Astrocyte (in vitro differentiated cells and primary cell): ENCODE measurements around the gene MOV10L1. TPM values are rescaled to one million over a fixed set of nuclear protein-coding genes. Genes with fewer than 3 reads are reported as not detected.

Source experiments
- DNase-seq: peaks from one replicate; pipeline ENCODE4 v3.0.0-alpha.2; 2010; ENCODE audit warnings: low read depth
- FAIRE-seq: peaks from 2 replicates; lab custom pipeline; 2011; peaks lifted over from hg19 to GRCh38; lab: Jason Lieb, UNC
- H2AFZ ChIP-seq: 2 replicates; pipeline ENCODE4 v1.6.0; 2012; ENCODE audit warnings: low read depth, low read length, inconsistent platforms
- H3K27ac ChIP-seq: 2 replicates; pipeline ENCODE4 v1.5.1; 2011; ENCODE audit warnings: low read depth, low read length, inconsistent platforms
- H3K27me3 ChIP-seq: 2 replicates; pipeline ENCODE4 v1.6.0; 2011; ENCODE audit warnings: low read length, inconsistent platforms; ENCODE audit not compliant: insufficient read depth
- H3K36me3 ChIP-seq: 2 replicates; pipeline ENCODE4 v1.5.1; 2011; ENCODE audit warnings: low read length, inconsistent platforms; ENCODE audit not compliant: insufficient read depth
- H3K4me1 ChIP-seq: 2 replicates; pipeline ENCODE4 v1.5.1; 2011; ENCODE audit warnings: low read length, inconsistent platforms; ENCODE audit not compliant: insufficient read depth
- H3K4me2 ChIP-seq: 2 replicates; pipeline ENCODE4 v1.6.0; 2012; ENCODE audit warnings: low read length, inconsistent platforms
- H3K4me3 ChIP-seq: 2 replicates; pipeline ENCODE4 v1.5.1; 2011; ENCODE audit warnings: low read depth, mild to moderate bottlenecking, low read length, inconsistent platforms; ENCODE audit not compliant: insufficient read depth
- H3K79me2 ChIP-seq: 2 replicates; pipeline ENCODE4 v1.6.0; 2012; ENCODE audit warnings: mild to moderate bottlenecking, low read length, inconsistent platforms; ENCODE audit not compliant: insufficient read depth
- H3K9ac ChIP-seq: 2 replicates; pipeline ENCODE4 v1.6.0; 2012; ENCODE audit warnings: mild to moderate bottlenecking, low read length, inconsistent platforms
- H3K9me3 ChIP-seq: 2 replicates; pipeline ENCODE4 v1.5.1; 2012; ENCODE audit warnings: low read depth, mild to moderate bottlenecking, low read length, inconsistent platforms; ENCODE audit not compliant: insufficient read depth
- H4K20me1 ChIP-seq: 2 replicates; pipeline ENCODE4 v1.6.0; 2012; ENCODE audit warnings: low read length, inconsistent platforms; ENCODE audit not compliant: insufficient read depth
- H3K27ac Mint-ChIP-seq: one replicate; pipeline ENCODE4 v1.8.0; 2021; ENCODE audit warnings: mild to moderate bottlenecking, mixed read lengths; ENCODE audit not compliant: unreplicated experiment
- H3K27me3 Mint-ChIP-seq: one replicate; pipeline ENCODE4 v1.8.0; 2021; ENCODE audit warnings: low read depth, mixed read lengths; ENCODE audit not compliant: unreplicated experiment
- H3K36me3 Mint-ChIP-seq: one replicate; pipeline ENCODE4 v1.8.0; 2021; ENCODE audit warnings: low read depth, mixed read lengths; ENCODE audit not compliant: unreplicated experiment
- H3K4me1 Mint-ChIP-seq: one replicate; pipeline ENCODE4 v1.8.0; 2021; ENCODE audit warnings: low read depth, mixed read lengths; ENCODE audit not compliant: unreplicated experiment
- H3K4me3 Mint-ChIP-seq: one replicate; pipeline ENCODE4 v1.8.0; 2021; ENCODE audit warnings: mild to moderate bottlenecking, moderate library complexity, mixed read lengths; ENCODE audit not compliant: unreplicated experiment
- H3K9me3 Mint-ChIP-seq: one replicate; pipeline ENCODE4 v1.8.0; 2021; ENCODE audit warnings: mild to moderate bottlenecking, mixed read lengths; ENCODE audit not compliant: unreplicated experiment
- CTCF ChIP-seq: IDR thresholded peaks from 2 replicates; pipeline ENCODE4 v1.5.1; 2011; ENCODE audit warnings: low read depth, mild to moderate bottlenecking, inconsistent platforms, low read length, moderate library complexity; ENCODE audit not compliant: insufficient read depth
- EZH2 ChIP-seq: IDR thresholded peaks from 2 replicates; pipeline ENCODE4 v1.6.1; 2012; ENCODE audit warnings: mild to moderate bottlenecking, low read length, inconsistent platforms; ENCODE audit not compliant: insufficient read depth
- total RNA-seq: library from RNA; stranded (reverse); gene quantifications from 2 replicates; pipeline ENCODE4 v1.2.1, GENCODE V29; 2021

MOV10L1 gene
- total RNA-seq, 1 donor from 2014 or later = 0.61 TPM

DNA sequence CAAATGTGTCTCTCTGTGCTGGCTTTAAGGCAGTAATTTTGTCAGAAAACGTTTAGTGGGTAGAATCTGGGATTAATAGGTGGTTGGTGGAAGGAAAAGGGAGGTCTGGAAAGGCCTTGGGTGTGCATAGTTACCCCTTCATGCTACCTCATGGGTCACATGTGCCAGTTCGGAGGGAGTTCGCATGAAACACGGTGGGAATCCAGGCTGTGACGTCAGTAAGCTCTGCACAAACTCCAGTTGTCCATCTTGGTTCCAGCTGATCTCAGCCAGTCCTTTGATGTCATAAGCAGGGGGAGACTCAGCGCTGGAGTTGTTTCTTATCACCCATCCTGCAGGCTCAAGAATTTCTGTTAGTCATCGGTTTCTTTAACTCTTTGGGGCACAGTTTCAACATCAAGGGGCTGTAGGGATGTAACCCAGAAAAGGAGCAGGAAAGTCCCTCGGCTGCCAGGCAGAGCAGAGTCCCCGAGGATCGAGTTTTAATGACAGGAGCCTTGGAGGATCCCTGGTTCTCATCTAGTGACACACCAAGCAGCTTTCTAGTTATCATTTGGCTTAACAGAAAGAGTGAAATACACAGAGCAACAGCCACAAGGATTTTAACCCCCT, 28.9 kb downstream of the MOV10L1 start:
- H3K4me1 Mint-ChIP-seq = peaks cover 23% of the 10 kb centered on the region
- peak; percentile 99 for DNase-seq
- H3K9ac ChIP-seq = peak overlapping the region; percentile 41
- TF ChIP-seq EZH2 (no peak), CTCF (no peak)
- peak overlapping the region; percentile 90 for H3K27ac Mint-ChIP-seq
- H3K36me3 ChIP-seq = no peaks in the 10 kb centered on the region
- H3K4me3 ChIP-seq = no peak overlapping the region
- H3K27ac ChIP-seq = peak overlapping the region; percentile 37
- no peaks in the 10 kb centered on the region for H3K27me3 Mint-ChIP-seq
- H3K27me3 ChIP-seq = no peaks in the 10 kb centered on the region
- no peak overlapping the region for H2AFZ ChIP-seq
- H4K20me1 ChIP-seq = no peaks in the 10 kb centered on the region
- H3K9me3 Mint-ChIP-seq = peaks cover 17% of the 10 kb centered on the region
- peak overlapping the region; percentile 39 for H3K4me2 ChIP-seq
- H3K36me3 Mint-ChIP-seq = peaks cover 2% of the 10 kb centered on the region
- H3K4me1 ChIP-seq = peaks cover 41% of the 10 kb centered on the region
- peak; percentile 73 for FAIRE-seq
- H3K79me2 ChIP-seq = no peaks in the 10 kb centered on the region
- peaks cover 7% of the 10 kb centered on the region for H3K9me3 ChIP-seq
- peak overlapping the region; percentile 6 for H3K4me3 Mint-ChIP-seq

DNA sequence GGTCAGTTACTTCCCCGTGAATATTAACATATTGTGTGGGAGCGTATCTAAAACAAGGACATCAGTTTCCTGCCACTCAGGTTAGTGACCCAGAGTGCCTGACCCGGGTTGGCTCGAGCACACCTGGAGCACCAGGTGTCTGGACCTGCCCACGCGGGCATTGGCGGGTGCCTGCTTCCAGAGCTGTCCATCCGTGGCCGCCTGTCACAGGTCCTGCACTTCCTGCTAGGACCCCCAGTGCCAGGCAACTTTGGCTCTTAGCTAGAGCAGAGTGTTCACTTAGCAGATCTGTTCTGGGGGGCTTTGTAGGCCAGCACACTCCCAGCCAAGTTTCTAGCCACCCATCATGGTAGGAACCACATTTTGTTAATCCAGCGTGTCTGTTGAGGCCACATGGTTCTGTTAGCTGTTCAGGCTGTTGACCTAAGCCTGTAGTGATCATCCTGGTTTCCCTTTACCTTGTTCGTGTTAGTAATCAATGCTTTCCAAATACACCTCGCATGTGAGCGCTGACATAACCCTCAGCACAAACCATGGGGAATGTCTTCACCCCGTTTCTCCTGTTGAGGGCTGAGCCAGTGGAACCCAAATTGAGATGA, 29.5 kb downstream of the MOV10L1 start:
- TF ChIP-seq CTCF (no peak), EZH2 (no peak)
- Mint-ChIP-seq H3K27ac (peak overlapping the region; percentile 81), H3K9me3 (peaks cover 18% of the 10 kb centered on the region), H3K4me3 (no peak overlapping the region), H3K36me3 (peaks cover 2% of the 10 kb centered on the region), H3K4me1 (peaks cover 19% of the 10 kb centered on the region), H3K27me3 (no peaks in the 10 kb centered on the region)
- Histone ChIP-seq H3K4me2 (peak overlapping the region; percentile 39), H4K20me1 (no peaks in the 10 kb centered on the region), H3K27me3 (no peaks in the 10 kb centered on the region), H3K9ac (peak overlapping the region; percentile 3), H3K27ac (no peak overlapping the region), H3K4me3 (no peak overlapping the region), H3K9me3 (peaks cover 7% of the 10 kb centered on the region), H3K4me1 (peaks cover 39% of the 10 kb centered on the region), H3K36me3 (no peaks in the 10 kb centered on the region), H2AFZ (no peak overlapping the region), H3K79me2 (no peaks in the 10 kb centered on the region)
- FAIRE-seq (no peak), DNase-seq (no peak)

- H3K4me3 Mint-ChIP-seq = no peak overlapping the region
- TF ChIP-seq EZH2 (no peak), CTCF (no peak)
- no peaks in the 10 kb centered on the region for H3K36me3 ChIP-seq
- no peaks in the 10 kb centered on the region for H3K27me3 Mint-ChIP-seq
- peak; percentile 9 for FAIRE-seq
- peaks cover 34% of the 10 kb centered on the region for H3K4me1 ChIP-seq
- no peaks in the 10 kb centered on the region for H4K20me1 ChIP-seq
- H3K27ac ChIP-seq = no peak overlapping the region
- no peak overlapping the region for H3K4me3 ChIP-seq
- H3K4me2 ChIP-seq = peak overlapping the region; percentile 20
- H3K9me3 Mint-ChIP-seq = peaks cover 18% of the 10 kb centered on the region
- DNase-seq = peak; percentile 44
- H3K9ac ChIP-seq = no peak overlapping the region
- H3K27me3 ChIP-seq = no peaks in the 10 kb centered on the region
- peaks cover 2% of the 10 kb centered on the region for H3K36me3 Mint-ChIP-seq
- peaks cover 14% of the 10 kb centered on the region for H3K4me1 Mint-ChIP-seq
- H3K9me3 ChIP-seq = peaks cover 7% of the 10 kb centered on the region
- H3K27ac Mint-ChIP-seq = peak overlapping the region; percentile 81
- no peaks in the 10 kb centered on the region for H3K79me2 ChIP-seq
- no peak overlapping the region for H2AFZ ChIP-seq
Observed at GRCh38 chr22:50119768-50120251, 30.0 kb downstream of the MOV10L1 start.
